ENCODE measurements around the gene TCHHL1.

The TCHHL1 gene

DNA sequence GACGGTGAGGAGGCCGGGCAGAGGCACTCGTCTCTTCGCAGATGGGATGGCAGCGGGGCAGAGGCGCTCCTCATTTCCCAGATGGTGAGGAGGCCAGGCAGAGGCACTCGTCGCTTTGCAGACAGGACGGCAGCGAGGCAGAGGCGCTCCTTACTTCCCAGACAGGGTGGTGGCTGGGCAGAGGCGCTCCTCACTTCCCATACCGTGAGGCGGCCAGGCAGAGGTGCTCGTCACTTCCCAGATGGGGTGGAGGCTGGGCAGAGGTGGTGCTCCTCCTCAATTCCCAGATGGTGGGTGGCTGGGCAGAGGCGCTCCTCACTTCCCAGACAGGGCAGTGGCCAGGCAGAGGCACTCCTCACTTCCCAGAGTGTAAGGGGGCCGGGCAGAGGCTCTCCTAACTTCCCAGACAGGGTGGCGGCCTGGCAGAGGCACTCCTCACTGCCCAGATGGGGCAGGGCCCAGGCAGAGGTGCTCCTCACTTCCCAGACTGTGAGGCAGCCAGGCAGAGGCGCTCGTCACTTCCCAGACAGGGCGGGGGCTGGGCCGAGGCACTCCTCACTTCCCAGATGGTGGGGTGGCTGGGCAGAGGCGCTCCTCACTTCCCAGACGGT, 9.9 kb downstream of the TCHHL1 start:
- no peaks in the 10 kb centered on the region for H3K4me1 ChIP-seq (ENCODE audit: insufficient read depth, low read length, severe bottlenecking)
- no peak overlapping the region for H3K4me2 ChIP-seq (ENCODE audit: low read length)
- H3K9ac ChIP-seq (ENCODE audit: low read length), result no peak overlapping the region
- TF ChIP-seq CTCF (IDR thresholded peaks at IDR 0.05; ENCODE audit: low read length), result no peak
- no peak for TF ChIP-seq EZH2 (IDR thresholded peaks at IDR 0.05; ENCODE audit: borderline replicate concordance, low read length)
- H3K9me2 ChIP-seq (ENCODE audit: low read depth, low read length), result no peaks in the 10 kb centered on the region
- H2AFZ ChIP-seq (ENCODE audit: low read length), result no peak overlapping the region
- no peaks in the 10 kb centered on the region for H3K79me2 ChIP-seq (ENCODE audit: insufficient read depth, low read length)
- no peaks in the 10 kb centered on the region for H3F3A ChIP-seq (ENCODE audit: insufficient read depth, low read length)
- no peaks in the 10 kb centered on the region; the same call in 1 of the 2 replicates for H3K36me3 ChIP-seq (ENCODE audit: insufficient read depth, low read length)
- H3K27ac ChIP-seq (ENCODE audit: low read depth, low read length, poor library complexity, severe bottlenecking), result no peak overlapping the region
- no peaks in the 10 kb centered on the region for H3K9me3 ChIP-seq (ENCODE audit: low read length)
- H3K4me3 ChIP-seq (ENCODE audit: low read depth, low read length, poor library complexity, severe bottlenecking), result no peak overlapping the region
- H3K27me3 ChIP-seq (ENCODE audit: insufficient read depth, low read length), result no peaks in the 10 kb centered on the region; the same call in 1 of the 2 replicates
- no peaks in the 10 kb centered on the region for H4K20me1 ChIP-seq (ENCODE audit: insufficient read depth, low read length)

DNA sequence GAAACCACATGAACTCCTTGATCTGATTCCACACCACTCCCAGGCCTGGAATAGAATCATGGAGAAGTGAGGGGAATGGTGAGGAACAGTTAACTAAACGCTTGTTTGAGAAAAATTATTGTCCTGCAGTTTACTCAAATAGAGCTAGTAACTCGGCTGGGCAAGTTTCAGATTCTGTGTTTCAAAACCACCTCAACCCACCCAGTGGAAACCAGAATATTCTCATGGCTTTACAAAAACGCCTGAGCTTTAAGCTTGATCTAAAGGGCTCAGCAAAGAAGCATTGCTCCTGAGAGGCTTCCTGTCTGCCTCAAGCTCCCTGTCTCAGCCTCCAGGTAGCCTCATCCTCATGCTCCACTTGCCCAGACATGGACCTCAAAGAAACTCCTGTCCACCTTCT, 16.6 kb downstream of the TCHHL1 start:
- H4K20me1 ChIP-seq (ENCODE audit: insufficient read depth, low read length), result no peaks in the 10 kb centered on the region
- H3K4me3 ChIP-seq (ENCODE audit: low read depth, low read length, poor library complexity, severe bottlenecking), result no peak overlapping the region
- no peak overlapping the region for H3K4me2 ChIP-seq (ENCODE audit: low read length)
- H3K27me3 ChIP-seq (ENCODE audit: insufficient read depth, low read length), result peaks cover 4% of the 10 kb centered on the region
- no peak overlapping the region for H2AFZ ChIP-seq (ENCODE audit: low read length)
- TF ChIP-seq CTCF (IDR thresholded peaks at IDR 0.05; ENCODE audit: low read length) (no peak), EZH2 (IDR thresholded peaks at IDR 0.05; ENCODE audit: borderline replicate concordance, low read length) (no peak)
- H3K9ac ChIP-seq (ENCODE audit: low read length), result no peak overlapping the region
- H3K36me3 ChIP-seq (ENCODE audit: insufficient read depth, low read length), result no peaks in the 10 kb centered on the region
- no peaks in the 10 kb centered on the region for H3K9me2 ChIP-seq (ENCODE audit: low read depth, low read length)
- no peaks in the 10 kb centered on the region for H3K4me1 ChIP-seq (ENCODE audit: insufficient read depth, low read length, severe bottlenecking)
- H3K27ac ChIP-seq (ENCODE audit: low read depth, low read length, poor library complexity, severe bottlenecking), result no peak overlapping the region
- H3K9me3 ChIP-seq (ENCODE audit: low read length), result no peaks in the 10 kb centered on the region
- H3K79me2 ChIP-seq (ENCODE audit: insufficient read depth, low read length), result no peaks in the 10 kb centered on the region
- no peaks in the 10 kb centered on the region for H3F3A ChIP-seq (ENCODE audit: insufficient read depth, low read length)

- Histone ChIP-seq H3K4me3 (ENCODE audit: low read depth, low read length, poor library complexity, severe bottlenecking) (no peak overlapping the region), H4K20me1 (ENCODE audit: insufficient read depth, low read length) (no peaks in the 10 kb centered on the region), H3K9ac (ENCODE audit: low read length) (no peak overlapping the region), H3F3A (ENCODE audit: insufficient read depth, low read length) (no peaks in the 10 kb centered on the region), H3K36me3 (ENCODE audit: insufficient read depth, low read length) (no peaks in the 10 kb centered on the region), H3K4me2 (ENCODE audit: low read length) (no peak overlapping the region), H2AFZ (ENCODE audit: low read length) (no peak overlapping the region), H3K4me1 (ENCODE audit: insufficient read depth, low read length, severe bottlenecking) (no peaks in the 10 kb centered on the region), H3K27me3 (ENCODE audit: insufficient read depth, low read length) (peaks cover 4% of the 10 kb centered on the region; the same call in 1 of the 2 replicates), H3K9me3 (ENCODE audit: low read length) (no peaks in the 10 kb centered on the region), H3K27ac (ENCODE audit: low read depth, low read length, poor library complexity, severe bottlenecking) (no peak overlapping the region), H3K9me2 (ENCODE audit: low read depth, low read length) (no peaks in the 10 kb centered on the region), H3K79me2 (ENCODE audit: insufficient read depth, low read length) (no peaks in the 10 kb centered on the region)
- TF ChIP-seq CTCF (IDR thresholded peaks at IDR 0.05; ENCODE audit: low read length) (no peak), EZH2 (IDR thresholded peaks at IDR 0.05; ENCODE audit: borderline replicate concordance, low read length) (no peak)
Observed at GRCh38 chr1:152071123-152071522, 17.7 kb downstream of the TCHHL1 start.

All from OCI-LY1 (cell line).